Renal cortical epithelial cell (primary cell): ENCODE results near the gene CENPX. TPM values are rescaled to one million over a fixed set of nuclear protein-coding genes. Genes with fewer than 3 reads are reported as not detected.

Experiments used
- DNase-seq: peaks from one replicate; pipeline ENCODE4 v3.0.0-alpha.2; 2011; ENCODE audit warnings: low read depth
- total RNA-seq: library from RNA; depleted of rRNA; stranded (reverse); fragments of >200 nt; gene quantifications from 2 replicates; pipeline ENCODE4 v1.2.3, GENCODE V29; 2014

CENPX gene
- total RNA-seq, 1 donor from 2014 or later: 13.6 TPM

DNA sequence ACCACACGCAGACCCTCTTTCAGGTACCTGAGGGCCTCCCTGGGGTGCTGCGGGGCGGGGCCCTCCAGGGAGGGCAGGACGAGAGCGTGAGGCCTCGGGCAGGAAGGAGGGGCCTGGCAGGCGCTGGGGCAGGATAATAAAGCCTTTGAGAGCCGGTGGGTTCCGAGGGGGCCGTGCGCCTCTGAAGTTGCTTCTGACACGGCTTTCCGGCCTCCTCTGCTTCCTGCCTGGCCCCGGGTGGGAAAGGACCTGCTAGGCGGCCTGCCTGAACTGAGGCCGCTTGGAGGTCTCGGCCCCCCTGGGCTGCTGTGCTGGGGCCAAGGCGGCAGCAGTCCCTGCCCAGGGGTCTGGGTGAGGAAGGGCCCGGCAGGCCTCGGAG, 10.4 kb downstream of the CENPX start:
- DNase-seq: no peak

DNA sequence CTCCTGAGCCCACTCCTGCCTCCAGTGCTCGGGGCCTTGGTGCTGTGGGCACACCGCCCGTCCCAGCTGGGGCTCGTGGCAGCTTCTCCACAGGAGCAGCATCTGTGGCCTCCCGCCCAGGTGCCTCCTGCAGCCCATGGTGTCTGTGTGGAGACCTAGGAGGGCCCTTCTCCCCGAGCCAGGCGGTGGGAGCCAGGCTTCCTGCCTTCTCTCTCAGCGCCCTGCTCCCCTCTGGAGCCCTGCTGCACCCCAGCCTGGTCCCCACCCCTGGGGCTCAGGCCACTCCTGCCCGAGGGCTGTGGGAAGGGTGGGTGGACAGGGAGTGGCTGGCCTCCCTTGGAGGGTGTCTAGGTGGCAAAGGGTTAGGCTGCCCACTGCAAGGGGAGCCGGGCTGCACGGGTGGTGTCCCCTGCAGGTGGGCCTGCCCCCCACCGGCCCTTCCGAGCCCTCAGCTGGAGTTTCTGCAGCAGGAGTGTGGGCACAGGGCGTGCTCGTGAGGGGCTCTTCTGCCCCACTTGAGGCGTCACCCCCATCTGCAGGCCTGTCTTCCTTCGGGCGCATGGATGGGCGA, 11.0 kb downstream of the CENPX start:
- DNase-seq: no peak

DNA sequence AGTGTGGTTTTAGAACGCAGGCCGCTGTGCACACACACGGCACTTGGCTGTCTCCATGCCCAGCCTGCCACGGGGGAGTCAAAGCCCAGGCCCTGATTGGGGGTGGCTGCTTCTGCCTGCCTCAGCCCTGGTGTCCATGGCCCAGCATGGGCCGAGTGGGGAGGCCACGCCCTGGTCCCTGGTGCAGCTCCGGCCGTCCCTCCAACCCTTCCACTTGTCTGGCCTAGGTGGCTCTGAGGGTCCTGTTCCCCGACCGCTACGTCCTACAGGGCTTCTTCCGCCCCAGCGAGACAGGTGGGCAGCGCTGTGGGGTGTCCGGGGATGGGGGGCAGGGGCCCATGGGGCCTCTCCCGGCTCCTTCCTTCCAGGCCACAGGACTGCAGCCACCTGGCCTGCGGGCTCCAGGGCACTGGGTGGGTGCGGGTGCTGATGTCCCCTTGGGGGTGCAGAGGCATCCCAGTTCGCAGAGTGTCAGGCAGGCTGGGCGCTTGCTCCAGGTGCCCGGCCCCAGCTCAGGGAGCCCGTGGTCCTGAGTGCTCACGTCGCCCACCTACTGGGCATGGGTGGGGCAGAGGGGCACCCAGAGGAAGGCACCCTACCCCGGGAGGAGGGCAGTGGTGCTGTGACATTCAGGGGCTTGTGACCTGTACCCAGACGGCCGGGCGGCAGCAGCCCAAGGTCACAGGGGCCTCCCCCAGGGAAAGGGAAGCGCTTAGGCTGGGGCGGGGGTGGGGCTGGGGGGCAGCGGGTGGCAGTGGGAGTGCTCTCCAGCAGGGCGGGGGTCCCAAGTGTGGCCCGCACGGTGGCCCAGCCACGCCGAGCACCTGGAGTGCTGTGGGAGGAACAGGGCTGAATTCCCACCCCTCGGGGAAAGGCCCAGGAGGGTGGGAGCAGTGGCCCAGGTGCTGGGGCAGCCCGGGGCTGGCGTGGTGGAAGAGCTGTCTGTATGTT, 11.8 kb downstream of the CENPX start:
- no peak for DNase-seq

DNA sequence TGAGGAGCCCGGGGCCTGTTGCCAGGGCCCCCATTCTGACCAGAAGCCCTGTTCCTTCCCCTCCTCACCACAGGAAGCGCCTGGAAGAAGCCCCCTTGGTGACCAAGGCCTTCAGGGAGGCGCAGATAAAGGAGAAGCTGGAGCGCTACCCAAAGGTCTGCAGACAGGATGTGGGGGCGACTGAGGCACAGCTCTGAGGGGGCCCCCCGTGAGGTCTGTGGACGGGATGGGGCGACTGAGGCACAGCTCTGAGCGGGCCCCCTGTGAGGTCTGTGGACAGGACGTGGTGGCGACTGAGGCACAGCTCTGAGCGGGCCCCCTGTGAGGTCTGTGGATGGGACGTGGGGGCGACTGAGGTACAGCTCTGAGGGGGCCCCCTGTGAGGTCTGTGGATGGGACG, 13.3 kb downstream of the CENPX start:
- DNase-seq: no peak

DNA sequence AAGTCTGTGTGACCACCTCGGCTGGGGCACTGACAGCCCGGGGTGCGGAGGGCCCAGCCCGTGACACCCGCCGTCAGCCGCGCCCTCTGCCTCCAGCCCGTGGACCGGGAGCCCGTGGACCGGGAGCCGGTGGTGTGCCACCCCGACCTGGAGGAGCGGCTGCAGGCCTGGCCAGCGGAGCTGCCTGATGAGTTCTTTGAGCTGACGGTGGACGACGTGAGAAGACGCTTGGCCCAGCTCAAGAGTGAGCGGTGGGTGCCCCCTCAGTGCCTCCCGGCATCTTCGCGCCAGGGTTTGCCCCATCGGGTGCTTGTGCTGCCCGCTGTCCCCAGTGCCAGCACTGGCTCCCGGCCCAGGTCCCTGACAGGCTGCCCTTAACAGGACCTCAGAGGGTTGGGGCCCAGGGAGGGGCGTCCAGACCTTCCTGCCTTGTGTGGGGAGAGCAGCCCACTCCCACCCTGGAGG, 13.7 kb downstream of the CENPX start:
- DNase-seq: no peak

DNA sequence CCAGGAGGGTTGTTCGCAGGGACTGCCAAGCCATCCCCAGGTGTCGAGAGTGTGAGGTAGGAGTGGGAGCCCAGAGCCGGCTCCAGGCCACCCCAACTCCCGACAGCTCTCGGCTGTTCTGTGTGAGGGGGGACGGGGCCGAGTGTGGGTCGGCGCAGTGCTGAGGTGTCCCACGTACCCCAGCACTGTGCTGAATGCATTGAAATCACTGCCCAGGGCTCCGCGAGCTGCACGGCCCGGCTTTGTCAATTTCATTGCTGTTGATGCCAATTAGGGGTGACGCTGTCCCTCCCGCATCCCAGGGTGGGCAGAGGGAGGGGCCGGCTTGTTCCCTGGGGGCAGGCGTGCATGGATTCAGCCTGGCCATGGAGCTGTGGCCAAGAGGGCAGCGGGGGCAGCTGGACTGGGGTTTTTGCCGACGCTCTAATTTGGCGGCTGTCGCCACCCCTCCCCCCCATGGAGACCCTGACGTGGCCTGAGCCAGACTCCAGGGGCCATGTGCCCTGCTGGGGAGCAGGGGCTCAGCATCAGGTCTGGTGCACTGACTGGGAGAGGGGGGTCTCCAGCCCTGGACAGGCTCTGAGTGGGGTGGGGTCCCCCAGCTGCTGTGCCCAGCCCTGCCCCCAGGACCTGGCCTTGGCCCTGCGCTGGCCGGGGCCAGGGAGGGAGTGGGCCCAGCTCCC, 14.3 kb downstream of the CENPX start:
- DNase-seq: no peak

DNA sequence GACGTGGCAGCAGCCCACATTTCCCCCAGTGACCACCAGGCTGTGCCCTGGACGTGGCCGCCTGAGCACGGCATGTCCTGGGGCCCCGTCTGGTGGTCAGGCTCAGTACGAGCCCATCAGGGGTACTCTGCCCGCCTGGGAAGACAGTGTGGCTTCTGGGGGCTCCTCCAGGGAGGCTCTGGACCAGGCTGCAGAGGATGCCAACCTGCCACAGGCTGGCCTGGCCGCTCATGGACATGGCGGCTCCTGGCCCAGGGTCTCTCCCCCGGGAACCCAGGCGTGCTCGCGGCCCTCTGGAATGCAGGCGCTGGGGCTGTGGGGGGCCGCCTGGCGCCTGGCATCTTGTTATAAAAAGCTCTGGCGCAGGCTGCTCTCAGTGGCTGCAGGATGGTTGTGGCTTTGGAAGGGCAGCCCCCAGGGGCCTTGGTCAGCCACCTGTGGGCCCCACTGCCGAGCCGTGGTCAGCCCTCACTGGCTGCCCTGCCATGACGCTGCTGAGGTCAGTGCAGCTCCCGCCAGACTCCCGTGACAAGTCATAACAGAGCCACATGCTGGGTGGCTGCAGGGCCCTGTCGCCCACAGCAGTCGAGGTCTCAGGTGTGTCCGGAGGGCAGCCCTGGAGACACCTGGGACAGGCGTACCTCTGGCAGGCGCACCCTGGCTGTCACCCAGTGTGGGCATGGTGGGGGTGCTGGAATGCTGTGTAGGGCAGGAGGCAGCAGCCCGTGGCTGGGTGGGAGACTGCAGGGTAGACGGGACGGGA, 15.0 kb downstream of the CENPX start:
- DNase-seq: no peak

DNA sequence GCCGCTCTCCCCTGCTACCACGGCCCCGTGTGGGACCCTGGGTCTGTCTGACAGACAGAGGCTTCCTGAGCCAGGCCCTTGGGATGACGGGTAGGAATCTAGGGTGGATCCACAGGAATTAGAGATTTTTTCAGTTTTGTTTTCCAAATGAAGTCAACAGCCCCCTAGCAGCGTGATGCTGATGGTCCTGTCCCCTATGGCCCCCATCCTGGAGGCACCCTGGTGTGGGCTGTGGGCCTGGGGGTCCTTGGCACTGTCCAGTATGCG, 15.5 kb downstream of the CENPX start:
- no peak for DNase-seq

DNA sequence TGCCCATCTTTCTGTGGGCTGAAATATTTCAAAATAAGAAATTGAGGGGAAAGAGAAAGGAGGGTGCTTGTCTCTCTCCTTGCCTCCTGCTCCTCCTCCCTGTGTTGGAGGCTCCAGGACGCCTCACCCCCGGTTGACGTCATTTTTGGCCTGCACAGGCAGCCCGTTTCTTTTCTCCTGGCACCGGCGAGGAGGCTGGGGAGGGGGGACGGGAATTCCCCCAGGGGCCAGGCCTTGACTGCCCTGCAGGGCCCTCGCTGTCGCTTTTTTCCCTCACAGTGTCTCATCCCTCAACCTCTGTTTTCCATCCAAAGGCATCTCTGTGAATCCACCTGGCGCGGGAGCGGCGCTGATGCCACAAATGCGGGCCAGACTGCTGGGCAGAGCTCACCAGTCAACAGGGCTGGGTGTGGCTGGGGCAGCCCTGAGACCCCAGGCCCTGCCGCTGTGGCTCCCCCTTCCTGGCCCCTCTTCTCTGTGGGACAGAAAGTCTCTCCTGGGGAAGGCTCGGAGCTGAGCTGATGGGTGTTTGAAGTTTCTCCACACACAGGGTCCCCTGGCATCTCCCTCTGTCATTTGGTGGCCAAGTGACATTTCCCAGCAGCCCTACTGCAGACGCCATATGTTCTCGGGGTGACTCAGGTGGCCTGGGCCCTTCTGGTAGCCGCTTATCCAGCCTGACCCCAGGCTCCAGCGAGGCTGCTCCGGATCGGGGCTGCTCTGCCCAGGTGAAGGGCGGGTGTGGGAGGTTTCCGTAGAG, 16.0 kb downstream of the CENPX start:
- no peak for DNase-seq

DNA sequence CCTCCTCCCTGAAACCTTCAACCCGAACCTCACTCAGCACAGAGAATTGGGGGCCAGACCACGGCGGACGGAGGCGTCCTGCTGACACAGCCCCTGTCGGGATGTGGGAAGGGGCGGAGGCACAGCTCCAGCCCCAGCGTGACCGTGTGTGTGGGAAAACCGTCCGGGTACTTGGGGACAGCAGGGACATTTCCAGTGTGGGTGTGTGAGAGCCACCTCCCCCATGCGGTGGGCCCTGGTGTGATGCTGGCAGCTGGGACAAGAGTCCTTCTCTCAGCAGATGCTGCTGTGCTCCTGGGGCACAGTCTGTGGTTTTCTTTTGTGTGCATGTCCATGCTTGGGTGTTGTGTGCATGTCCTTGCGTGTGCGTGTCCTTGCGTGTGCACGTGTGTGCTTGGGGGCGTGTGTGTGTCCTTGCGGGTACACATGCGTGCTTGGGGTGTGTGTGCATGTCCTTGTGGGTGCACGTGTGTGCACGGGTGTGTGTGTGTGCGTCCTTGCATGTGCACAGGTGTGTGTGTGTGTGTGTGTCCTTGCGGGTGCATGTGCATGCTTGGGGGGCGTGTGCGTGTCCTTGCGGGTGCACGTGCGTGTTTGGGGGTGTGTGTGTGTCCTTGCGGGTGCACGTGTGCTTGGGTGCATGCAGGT, 16.9 kb downstream of the CENPX start:
- no peak for DNase-seq

DNA sequence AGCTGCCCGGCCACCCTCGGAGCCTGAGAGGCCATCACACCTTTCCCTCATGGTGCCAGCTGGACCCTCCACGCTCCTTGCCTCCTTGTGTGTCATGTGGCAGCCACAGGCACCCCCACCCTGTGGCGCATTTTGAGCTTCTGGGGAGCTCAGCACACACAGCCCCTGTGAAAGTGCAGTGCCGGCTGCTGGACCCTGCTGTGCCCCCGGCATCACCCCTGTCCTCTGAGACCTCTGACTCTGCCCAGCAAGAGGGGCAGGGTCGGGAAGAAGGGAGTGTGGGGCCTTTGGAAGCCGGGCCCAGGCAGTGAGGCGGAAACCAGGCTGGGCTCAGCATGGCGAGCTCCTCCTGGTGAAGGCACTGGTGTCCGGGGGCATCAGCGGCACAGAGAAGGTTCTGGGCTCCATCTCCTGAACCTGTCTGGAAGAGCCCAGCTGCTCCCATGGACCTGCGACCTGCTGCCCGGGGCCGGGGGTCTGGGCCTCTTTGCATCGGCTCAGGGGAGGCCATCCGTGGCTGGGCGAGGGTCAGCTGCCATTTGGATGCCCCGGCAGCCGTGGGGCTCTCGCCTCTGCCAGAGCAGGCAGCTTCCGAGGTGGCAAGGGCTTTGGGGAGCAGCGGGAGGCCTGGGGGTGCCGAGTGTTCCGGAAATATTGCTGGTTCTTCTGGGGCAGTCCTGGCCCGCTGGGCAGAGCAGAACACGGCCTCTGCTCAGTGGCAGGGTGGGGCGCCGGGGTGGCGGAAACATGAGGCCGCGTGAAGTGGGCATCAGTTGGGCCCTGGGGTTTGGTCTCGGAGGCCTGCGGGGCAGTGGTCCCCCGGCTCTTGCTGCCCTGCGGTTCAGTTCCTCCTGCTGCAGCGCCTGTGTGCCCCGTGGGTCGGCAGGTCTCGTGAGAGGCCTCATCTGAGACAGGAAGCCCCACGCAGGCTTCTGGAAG, 17.9 kb downstream of the CENPX start:
- no peak for DNase-seq

DNA sequence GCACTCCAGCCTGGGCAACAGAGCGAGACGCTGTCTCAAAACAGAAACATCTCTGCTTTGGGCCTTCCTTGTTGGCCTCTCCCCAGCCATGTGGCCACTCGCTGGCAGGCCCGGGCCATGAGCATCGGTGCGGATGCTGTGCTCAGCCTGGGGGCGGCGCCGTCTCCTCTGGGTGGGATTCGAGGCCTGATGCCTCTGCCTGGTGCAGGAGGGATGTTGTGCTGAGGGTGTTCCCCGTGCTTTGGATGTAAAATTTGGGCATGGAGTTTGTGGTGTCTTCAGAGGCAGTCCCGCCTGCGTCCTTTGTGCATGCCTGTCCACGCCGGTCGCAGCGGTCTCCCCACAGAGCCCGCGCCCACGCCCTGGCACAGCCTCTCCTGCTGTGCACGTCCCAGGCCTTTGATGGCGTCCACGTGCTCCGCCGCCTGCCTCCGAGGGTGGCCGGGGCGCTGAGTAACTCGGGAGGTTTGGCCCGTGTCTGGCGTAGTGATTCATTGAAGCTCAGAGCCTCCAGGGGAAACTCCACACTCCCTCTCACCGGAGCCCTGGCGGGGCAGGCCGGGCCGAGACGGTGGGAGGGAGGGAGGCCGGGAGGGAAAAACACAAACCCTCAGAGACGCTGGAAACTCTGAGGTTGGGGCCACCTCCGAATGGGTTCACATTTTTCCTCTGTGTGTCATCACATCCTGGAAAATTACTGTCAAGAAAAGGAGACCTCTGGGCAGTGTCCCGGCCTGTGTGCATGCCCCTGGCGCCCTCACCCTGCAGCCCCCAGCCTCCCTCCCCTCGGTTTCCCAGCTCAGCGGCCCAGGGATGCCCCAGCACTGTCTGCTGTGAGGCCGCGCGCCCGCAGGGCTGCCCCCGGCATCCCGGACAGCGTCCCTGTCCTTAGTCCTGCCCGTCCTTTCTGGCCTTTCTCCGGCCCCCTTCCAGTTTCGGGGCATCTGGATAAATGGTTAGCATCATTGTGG, 19.0 kb downstream of the CENPX start:
- peak; percentile 91 for DNase-seq

DNA sequence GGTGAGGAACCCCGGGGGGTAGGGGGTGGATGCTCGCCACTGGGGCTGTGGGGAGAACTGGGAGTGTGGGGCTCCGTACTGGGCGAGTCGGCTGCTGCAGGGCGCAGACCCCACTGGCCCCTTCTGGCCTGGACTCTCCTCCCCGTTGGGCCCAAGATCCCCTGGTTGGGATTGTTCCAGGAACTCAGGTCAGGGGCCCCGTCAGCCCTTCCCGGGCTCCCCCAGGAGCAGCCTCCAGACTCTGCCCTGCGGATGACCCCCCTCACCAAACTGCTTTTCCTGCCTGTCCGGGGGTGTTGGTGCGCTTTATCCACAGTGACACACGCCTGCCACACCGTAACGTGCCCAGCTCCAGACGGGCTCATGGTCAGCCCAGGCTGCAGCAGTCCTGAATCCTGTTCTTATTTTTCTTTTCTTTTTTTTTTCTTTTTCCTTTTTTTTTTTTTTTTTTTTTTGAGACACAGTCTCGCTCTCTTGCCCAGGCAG, 21.1 kb downstream of the CENPX start:
- no peak for DNase-seq

DNA sequence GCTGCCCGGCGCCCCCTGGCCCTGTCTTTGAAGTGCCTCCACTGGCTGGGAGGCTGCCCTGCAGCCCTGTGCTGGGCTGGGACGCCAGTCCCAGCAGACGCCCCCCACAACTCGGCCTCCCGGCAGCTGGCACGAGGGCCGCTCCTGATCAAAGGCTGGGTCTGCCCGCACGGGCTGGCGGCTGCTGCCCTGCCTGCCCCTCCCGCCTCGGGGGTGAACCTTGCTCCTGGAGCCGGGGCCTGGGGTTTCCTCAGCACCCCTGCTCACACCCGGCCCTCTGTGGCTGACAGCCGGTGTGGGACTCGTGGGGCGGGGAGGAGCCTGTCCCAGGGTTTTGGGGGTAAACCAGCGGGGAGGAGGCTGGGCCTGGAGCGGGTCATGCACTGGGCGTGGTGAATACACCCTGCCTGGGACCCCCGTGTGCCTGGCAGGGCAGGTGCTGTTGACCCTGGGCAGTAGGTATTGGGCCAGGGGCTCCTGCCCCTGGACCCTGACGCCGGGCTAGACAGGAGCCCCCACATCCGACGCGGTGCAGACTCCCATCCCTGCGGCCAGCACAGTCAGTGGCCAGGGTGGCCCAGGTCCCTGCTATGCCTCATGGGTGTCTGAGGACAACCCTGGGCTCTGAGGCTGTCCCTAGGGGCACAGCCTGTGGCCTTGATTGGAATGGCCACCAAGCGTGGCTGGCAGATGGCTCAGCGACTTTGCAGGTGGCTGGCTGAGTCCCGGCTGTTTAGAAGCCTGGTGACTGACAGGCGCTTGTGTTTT, 21.7 kb downstream of the CENPX start:
- DNase-seq: no peak

DNA sequence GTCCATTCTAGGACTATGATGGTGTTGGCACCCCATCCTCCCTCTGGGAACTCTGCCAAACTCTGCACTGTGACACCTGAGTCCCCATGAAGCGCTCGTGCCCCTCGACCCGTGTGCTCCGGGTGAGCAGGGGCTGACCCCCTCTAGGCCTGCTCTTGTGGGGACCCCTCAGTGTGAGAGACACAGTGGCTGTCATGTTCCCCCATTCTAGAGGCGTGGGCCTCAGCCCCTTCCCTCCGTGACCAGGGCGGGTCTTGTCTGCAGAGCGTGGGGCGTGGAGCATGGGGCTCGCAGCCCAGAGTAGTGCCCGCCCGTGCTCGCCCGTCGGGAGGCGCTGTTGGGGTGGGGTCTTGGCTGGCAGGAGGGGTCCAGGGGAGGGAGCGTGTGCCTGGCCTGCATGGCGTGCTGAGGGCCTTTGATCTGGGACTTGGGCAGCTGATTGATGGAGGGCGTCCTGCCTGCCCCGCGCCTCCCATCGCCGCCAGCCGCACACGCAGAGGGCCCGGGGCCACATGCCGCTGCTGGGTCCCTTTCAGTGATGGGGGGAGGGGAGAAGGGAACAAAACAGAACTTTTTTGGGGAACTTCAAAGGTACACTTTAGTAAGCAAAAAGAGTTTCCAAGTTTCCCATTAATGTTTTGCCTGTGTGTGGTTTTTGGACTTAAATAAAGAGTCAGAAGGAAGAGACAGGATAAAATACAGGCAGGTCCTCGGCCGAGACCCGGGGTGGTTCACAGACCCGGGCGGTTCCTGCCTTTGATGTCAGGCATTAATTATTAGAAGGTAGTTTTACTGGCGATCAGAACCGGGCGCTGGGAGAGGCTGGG, 22.5 kb downstream of the CENPX start:
- no peak for DNase-seq

DNA sequence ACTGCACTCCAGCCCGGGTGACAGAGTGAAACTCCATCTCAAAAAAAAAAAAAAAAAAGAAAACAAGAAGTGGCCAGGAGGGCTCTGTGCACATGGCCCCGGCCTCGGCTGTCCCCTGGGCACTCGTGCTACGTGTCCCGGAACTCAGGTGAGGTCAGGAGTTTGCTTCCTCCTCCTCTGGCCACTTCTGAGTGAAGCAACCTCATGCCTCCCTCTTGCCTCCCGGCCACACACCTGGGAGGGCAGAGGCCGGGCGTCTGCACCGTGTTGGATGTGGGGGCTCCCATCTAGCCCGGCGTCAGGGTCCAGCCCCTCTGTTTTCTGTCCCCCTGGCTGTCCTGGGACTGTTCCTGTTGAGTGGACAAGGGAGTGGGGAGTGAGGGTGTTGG, 23.1 kb downstream of the CENPX start:
- DNase-seq: no peak
